ENCODE data around the gene INAFM2. TPM values are rescaled to one million over a fixed set of nuclear protein-coding genes. Genes with fewer than 3 reads are reported as not detected.

Gene INAFM2
- total RNA-seq, 1 donor from 2014 or later = 9.5 TPM

GRCh38 chr15:40340740-40341400 lies 17.4 kb downstream of the INAFM2 start, which contains the start of gene CCDC9B:
TSS of gene CCDC9B (minus strand) at chr15:40340939. CDS start at chr15:40340819, 120 bp downstream.
- intact Hi-C loops (cut with micrococcal nuclease) = no loop called here
- TF ChIP-seq CTCF (IDR thresholded peaks at IDR 0.05) = no peak
- Mint-ChIP-seq H3K9me3 (no peaks in the 10 kb centered on the region), H3K4me1 (peaks cover 10% of the 10 kb centered on the region), H3K27me3 (no peaks in the 10 kb centered on the region), H3K4me3 (no peak within 1 kb of the TSS), H3K27ac (no peak within 1 kb of the TSS), H3K36me3 (ENCODE audit: low read depth) (no peaks in the 10 kb centered on the region)
- POLR2A ChIA-PET = no interaction called here
- DNase-seq (no peak), ATAC-seq (ENCODE audit: low read depth) (no peak)
- CTCF ChIA-PET = interaction anchor here (0.8 to 13.8 kb wide), 8 partner anchors 10 to 124 kb away, joined by 3 to 310 read pairs (median 6); partner anchors contain the start of genes INAFM2, PHGR1 and PLCB2

GRCh38 chr15:40342416-40343320 lies 19.2 kb downstream of the INAFM2 start:
- intact Hi-C loops (cut with micrococcal nuclease) = no loop called here
- POLR2A ChIA-PET = no interaction called here

GRCh38 chr15:40343512-40343911 lies 20.0 kb downstream of the INAFM2 start:
- intact Hi-C loops (cut with micrococcal nuclease) = no loop called here
- ATAC-seq (ENCODE audit: low read depth) = no peak
- Mint-ChIP-seq H3K9me3 (no peaks in the 10 kb centered on the region), H3K36me3 (ENCODE audit: low read depth) (no peaks in the 10 kb centered on the region), H3K4me1 (no peaks in the 10 kb centered on the region), H3K27ac (no peak overlapping the region), H3K27me3 (no peaks in the 10 kb centered on the region), H3K4me3 (no peak overlapping the region)
- no peak for DNase-seq
- CTCF ChIA-PET = interaction anchor here (0.7 to 13.8 kb wide), 10 partner anchors 29 to 201 kb away, joined by 3 to 310 read pairs (median 4); partner anchors contain the start of genes INAFM2, IVD, PAK6 and PLCB2
- POLR2A ChIA-PET = no interaction called here
- no peak for TF ChIP-seq CTCF (IDR thresholded peaks at IDR 0.05)

More at GRCh38 chr15:40342416-40343320, 19.2 kb downstream of the INAFM2 start:
- no peak for TF ChIP-seq CTCF (IDR thresholded peaks at IDR 0.05)
- H3K27me3 Mint-ChIP-seq = no peaks in the 10 kb centered on the region
- CTCF ChIA-PET = interaction anchor here (0.6 to 13.8 kb wide), 6 partner anchors 29 to 200 kb away, joined by 3 to 310 read pairs (median 4); partner anchors contain the start of genes INAFM2 and PLCB2
- no peak for ATAC-seq (ENCODE audit: low read depth)
- no peak for DNase-seq
- H3K36me3 Mint-ChIP-seq (ENCODE audit: low read depth) = no peaks in the 10 kb centered on the region
- peaks cover 4% of the 10 kb centered on the region for H3K4me1 Mint-ChIP-seq
- H3K9me3 Mint-ChIP-seq = no peaks in the 10 kb centered on the region
- no peak overlapping the region for H3K4me3 Mint-ChIP-seq
- H3K27ac Mint-ChIP-seq = no peak overlapping the region

- Mint-ChIP-seq H3K4me3 (no peak overlapping the region), H3K27ac (no peak overlapping the region), H3K4me1 (no peaks in the 10 kb centered on the region), H3K27me3 (no peaks in the 10 kb centered on the region), H3K36me3 (ENCODE audit: low read depth) (no peaks in the 10 kb centered on the region), H3K9me3 (no peaks in the 10 kb centered on the region)
- intact Hi-C loops (cut with micrococcal nuclease) = loop anchor here (1.0 kb wide), 3 partner anchors 24 to 163 kb away; no protein-coding TSS in a partner anchor
- ChIA-PET POLR2A (interaction anchor here (1.0 kb wide), 1 partner anchor 31 kb away, joined by 5 read pairs; no protein-coding TSS in a partner anchor), CTCF (interaction anchor here (0.6 to 13.8 kb wide), 19 partner anchors 10 to 127 kb away, joined by 3 to 310 read pairs (median 4); partner anchors contain the start of genes INAFM2, IVD, KNSTRN and PAK6)
- DNase-seq = no peak
- TF ChIP-seq CTCF (IDR thresholded peaks at IDR 0.05) = no peak
- no peak for ATAC-seq (ENCODE audit: low read depth)
Observed at GRCh38 chr15:40344217-40344616, 20.7 kb downstream of the INAFM2 start.

Measured in activated B cell treated with CpG ODN at 0.5 μM for 24 hours (primary cell).